Neural cell (in vitro differentiated cells): Measurements from ENCODE around the gene HSP90B1. TPM values are rescaled to one million over a fixed set of nuclear protein-coding genes. Genes with fewer than 3 reads are reported as not detected.

ENCODE experiments used
- H2AFZ ChIP-seq: fragments of 200-600, 300-800 bp; sonication (generic), shearing (Covaris generic); 2 replicates; pipeline ENCODE4 v1.6.0; 2014; ENCODE audit warnings: low read depth, mild to moderate bottlenecking, antibody characterized with exemption, low read length, moderate library complexity
- H3F3A ChIP-seq: fragments of 200-600 bp; shearing (Covaris generic); 2 replicates; pipeline ENCODE4 v1.6.1; 2016; ENCODE audit warnings: mild to moderate bottlenecking, moderate library complexity, mixed read lengths, antibody characterized with exemption, low read length; ENCODE audit not compliant: insufficient read depth, poor library complexity, severe bottlenecking
- H3K27ac ChIP-seq: fragments of 200-600, 300-800 bp; sonication (generic), shearing (Covaris generic); 2 replicates; pipeline ENCODE4 v1.5.1; 2014; ENCODE audit warnings: mild to moderate bottlenecking, low read length, moderate library complexity
- H3K27me3 ChIP-seq: fragments of 300-800, 200-600 bp; sonication (generic), shearing (Covaris generic); 2 replicates; pipeline ENCODE4 v1.6.0; 2014; ENCODE audit warnings: mild to moderate bottlenecking, low read depth, low read length, moderate library complexity; ENCODE audit not compliant: insufficient read depth
- H3K36me3 ChIP-seq: fragments of 300-800, 200-600 bp; sonication (generic), shearing (Covaris generic); 2 replicates; pipeline ENCODE4 v1.5.1; 2014; ENCODE audit warnings: mild to moderate bottlenecking, antibody characterized with exemption, low read length, moderate library complexity; ENCODE audit not compliant: insufficient read depth
- H3K4me2 ChIP-seq: fragments of 300-800, 200-600 bp; sonication (generic), shearing (Covaris generic); 2 replicates; pipeline ENCODE4 v1.6.0; 2014; ENCODE audit warnings: mild to moderate bottlenecking, low read length
- H3K4me3 ChIP-seq: fragments of 300-800, 200-600 bp; sonication (generic), shearing (Covaris generic); 2 replicates; pipeline ENCODE4 v1.5.1; 2014; ENCODE audit warnings: mild to moderate bottlenecking, low read length, moderate library complexity
- H3K79me2 ChIP-seq: fragments of 200-600 bp; shearing (Covaris generic); replicated peaks from 2 replicates; pipeline ENCODE4 v1.6.0; 2014; ENCODE audit warnings: mild to moderate bottlenecking, low read length, moderate library complexity; ENCODE audit not compliant: insufficient read depth
- H3K9ac ChIP-seq: fragments of 300-800, 200-600 bp; sonication (generic), shearing (Covaris generic); 2 replicates; pipeline ENCODE4 v1.6.1; 2016; ENCODE audit warnings: mild to moderate bottlenecking, low read length, mixed read lengths
- H3K9me2 ChIP-seq: fragments of 200-600 bp; shearing (Covaris generic); 2 replicates; pipeline ENCODE4 v1.6.1; 2016; ENCODE audit warnings: mild to moderate bottlenecking, low read length, mixed read lengths; ENCODE audit not compliant: insufficient read depth
- H3K9me3 ChIP-seq: fragments of 200-600, 300-800 bp; sonication (generic), shearing (Covaris generic); 2 replicates; pipeline ENCODE4 v1.6.1; 2016; ENCODE audit warnings: mild to moderate bottlenecking, mixed run types, low read length, moderate library complexity, mixed read lengths
- H4K20me1 ChIP-seq: fragments of 200-600 bp; shearing (Covaris generic); 2 replicates; pipeline ENCODE4 v1.6.1; 2016; ENCODE audit warnings: mild to moderate bottlenecking, mixed run types; ENCODE audit not compliant: insufficient read depth
- EP300 ChIP-seq: fragments of 450-650 bp; conservative IDR thresholded peaks from 2 replicates; pipeline ENCODE4 v1.6.1; 2014; ENCODE audit warnings: antibody characterized with exemption, mild to moderate bottlenecking, moderate library complexity; ENCODE audit not compliant: poor library complexity, severe bottlenecking
- EZH2 ChIP-seq: fragments of 200-600, 300-800 bp; shearing (Covaris generic), sonication (generic); IDR thresholded peaks from 2 replicates; pipeline ENCODE4 v1.6.1; 2014; ENCODE audit warnings: antibody characterized with exemption, low read length, borderline replicate concordance, mild to moderate bottlenecking; ENCODE audit not compliant: insufficient read depth, poor library complexity, severe bottlenecking
- MXI1 ChIP-seq: fragments of 450-650 bp; conservative IDR thresholded peaks from 2 replicates; pipeline ENCODE4 v1.6.1; 2014; ENCODE audit warnings: antibody characterized with exemption, mild to moderate bottlenecking; ENCODE audit not compliant: poor library complexity, severe bottlenecking
- POLR2AphosphoS5 ChIP-seq: IDR thresholded peaks from 2 replicates; pipeline ENCODE4 v1.6.1; 2012
- RAD21 ChIP-seq: fragments of 450-650 bp; conservative IDR thresholded peaks from 2 replicates; pipeline ENCODE4 v1.6.1; 2014; ENCODE audit warnings: antibody characterized with exemption, mild to moderate bottlenecking, moderate library complexity
- SMC3 ChIP-seq: fragments of 450-650 bp; conservative IDR thresholded peaks from 2 replicates; pipeline ENCODE4 v1.6.1; 2014; ENCODE audit warnings: antibody characterized with exemption, mild to moderate bottlenecking, moderate library complexity; ENCODE audit not compliant: poor library complexity
- TAF1 ChIP-seq: IDR thresholded peaks from 2 replicates; pipeline ENCODE4 v1.6.1; 2012; ENCODE audit warnings: low read depth
- polyA plus RNA-seq: library from polyadenylated mRNA; depleted of rRNA; stranded (reverse); fragments of >200 nt; gene quantifications from 2 replicates; pipeline ENCODE4 v1.2.3, GENCODE V29; 2014
- TF ChIP-seq, protein P1 (sequence below): IDR thresholded peaks from 2 replicates; pipeline ENCODE4 v1.6.1; 2012; ENCODE audit warnings: borderline replicate concordance
- TF ChIP-seq, protein P2 (sequence below): fragments of 450-650 bp; IDR thresholded peaks from 2 replicates; pipeline ENCODE4 v1.5.1; 2014; ENCODE audit warnings: antibody characterized with exemption, mild to moderate bottlenecking, moderate library complexity; ENCODE audit not compliant: poor library complexity, severe bottlenecking

The HSP90B1 gene
- polyA plus RNA-seq, 1 donor from 2014 or later = 242 TPM

DNA sequence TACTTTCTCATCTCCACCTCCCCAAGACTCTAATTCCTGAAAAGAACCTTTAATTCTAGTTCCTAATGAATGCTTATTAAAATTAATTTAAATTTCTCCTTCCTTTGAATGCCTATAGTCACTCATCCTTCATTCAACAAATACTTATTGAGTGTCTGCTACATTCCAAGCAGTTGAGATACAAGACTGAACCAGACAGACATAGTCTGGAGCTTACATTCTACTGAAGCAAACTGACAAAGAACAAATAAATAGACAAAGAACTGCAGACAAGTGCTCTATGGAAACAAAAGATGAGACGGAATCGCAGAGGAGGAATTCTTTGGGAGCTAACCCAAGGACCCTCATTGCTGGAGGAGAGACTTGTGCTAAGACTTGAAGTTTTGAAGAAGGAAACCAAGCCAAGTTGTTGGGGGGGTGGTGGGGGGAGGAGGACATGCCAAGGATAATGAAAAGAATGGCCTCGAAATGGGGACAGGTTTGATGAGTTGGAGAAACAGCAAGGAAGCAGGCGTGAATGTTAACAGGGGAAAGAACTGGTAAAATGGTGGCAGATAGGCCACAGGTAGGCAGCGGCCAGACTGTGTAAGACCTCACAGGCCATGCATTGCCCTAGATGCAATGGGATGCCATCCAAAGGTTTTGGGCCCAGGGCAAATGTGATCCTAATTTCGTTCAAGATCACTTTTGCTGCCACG lies 25.8 kb downstream of the HSP90B1 start:
- peak overlapping the region; percentile 87 for H2AFZ ChIP-seq
- peaks cover 21% of the 10 kb centered on the region for H3K79me2 ChIP-seq
- H3K9me2 ChIP-seq = no peaks in the 10 kb centered on the region
- peak overlapping the region; percentile 83 for H3K4me2 ChIP-seq
- TF ChIP-seq EZH2 = no peak
- TF ChIP-seq SMC3 = no peak
- TF ChIP-seq, protein P1, sequence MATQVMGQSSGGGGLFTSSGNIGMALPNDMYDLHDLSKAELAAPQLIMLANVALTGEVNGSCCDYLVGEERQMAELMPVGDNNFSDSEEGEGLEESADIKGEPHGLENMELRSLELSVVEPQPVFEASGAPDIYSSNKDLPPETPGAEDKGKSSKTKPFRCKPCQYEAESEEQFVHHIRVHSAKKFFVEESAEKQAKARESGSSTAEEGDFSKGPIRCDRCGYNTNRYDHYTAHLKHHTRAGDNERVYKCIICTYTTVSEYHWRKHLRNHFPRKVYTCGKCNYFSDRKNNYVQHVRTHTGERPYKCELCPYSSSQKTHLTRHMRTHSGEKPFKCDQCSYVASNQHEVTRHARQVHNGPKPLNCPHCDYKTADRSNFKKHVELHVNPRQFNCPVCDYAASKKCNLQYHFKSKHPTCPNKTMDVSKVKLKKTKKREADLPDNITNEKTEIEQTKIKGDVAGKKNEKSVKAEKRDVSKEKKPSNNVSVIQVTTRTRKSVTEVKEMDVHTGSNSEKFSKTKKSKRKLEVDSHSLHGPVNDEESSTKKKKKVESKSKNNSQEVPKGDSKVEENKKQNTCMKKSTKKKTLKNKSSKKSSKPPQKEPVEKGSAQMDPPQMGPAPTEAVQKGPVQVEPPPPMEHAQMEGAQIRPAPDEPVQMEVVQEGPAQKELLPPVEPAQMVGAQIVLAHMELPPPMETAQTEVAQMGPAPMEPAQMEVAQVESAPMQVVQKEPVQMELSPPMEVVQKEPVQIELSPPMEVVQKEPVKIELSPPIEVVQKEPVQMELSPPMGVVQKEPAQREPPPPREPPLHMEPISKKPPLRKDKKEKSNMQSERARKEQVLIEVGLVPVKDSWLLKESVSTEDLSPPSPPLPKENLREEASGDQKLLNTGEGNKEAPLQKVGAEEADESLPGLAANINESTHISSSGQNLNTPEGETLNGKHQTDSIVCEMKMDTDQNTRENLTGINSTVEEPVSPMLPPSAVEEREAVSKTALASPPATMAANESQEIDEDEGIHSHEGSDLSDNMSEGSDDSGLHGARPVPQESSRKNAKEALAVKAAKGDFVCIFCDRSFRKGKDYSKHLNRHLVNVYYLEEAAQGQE = no peak
- no peak for TF ChIP-seq RAD21
- no peak for TF ChIP-seq EP300
- TF ChIP-seq, protein P2, sequence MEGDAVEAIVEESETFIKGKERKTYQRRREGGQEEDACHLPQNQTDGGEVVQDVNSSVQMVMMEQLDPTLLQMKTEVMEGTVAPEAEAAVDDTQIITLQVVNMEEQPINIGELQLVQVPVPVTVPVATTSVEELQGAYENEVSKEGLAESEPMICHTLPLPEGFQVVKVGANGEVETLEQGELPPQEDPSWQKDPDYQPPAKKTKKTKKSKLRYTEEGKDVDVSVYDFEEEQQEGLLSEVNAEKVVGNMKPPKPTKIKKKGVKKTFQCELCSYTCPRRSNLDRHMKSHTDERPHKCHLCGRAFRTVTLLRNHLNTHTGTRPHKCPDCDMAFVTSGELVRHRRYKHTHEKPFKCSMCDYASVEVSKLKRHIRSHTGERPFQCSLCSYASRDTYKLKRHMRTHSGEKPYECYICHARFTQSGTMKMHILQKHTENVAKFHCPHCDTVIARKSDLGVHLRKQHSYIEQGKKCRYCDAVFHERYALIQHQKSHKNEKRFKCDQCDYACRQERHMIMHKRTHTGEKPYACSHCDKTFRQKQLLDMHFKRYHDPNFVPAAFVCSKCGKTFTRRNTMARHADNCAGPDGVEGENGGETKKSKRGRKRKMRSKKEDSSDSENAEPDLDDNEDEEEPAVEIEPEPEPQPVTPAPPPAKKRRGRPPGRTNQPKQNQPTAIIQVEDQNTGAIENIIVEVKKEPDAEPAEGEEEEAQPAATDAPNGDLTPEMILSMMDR = no peak
- TF ChIP-seq TAF1 = no peak
- no peak for TF ChIP-seq POLR2AphosphoS5
- no peak for TF ChIP-seq MXI1
- H3K9ac ChIP-seq = peak overlapping the region; percentile 88
- H3K9me3 ChIP-seq = no peaks in the 10 kb centered on the region
- no peaks in the 10 kb centered on the region for H4K20me1 ChIP-seq
- H3K27me3 ChIP-seq = no peaks in the 10 kb centered on the region
- H3F3A ChIP-seq = peaks cover 3% of the 10 kb centered on the region
- H3K27ac ChIP-seq = peak overlapping the region; percentile 91
- no peaks in the 10 kb centered on the region for H3K36me3 ChIP-seq
- H3K4me3 ChIP-seq = peak overlapping the region; percentile 97

DNA sequence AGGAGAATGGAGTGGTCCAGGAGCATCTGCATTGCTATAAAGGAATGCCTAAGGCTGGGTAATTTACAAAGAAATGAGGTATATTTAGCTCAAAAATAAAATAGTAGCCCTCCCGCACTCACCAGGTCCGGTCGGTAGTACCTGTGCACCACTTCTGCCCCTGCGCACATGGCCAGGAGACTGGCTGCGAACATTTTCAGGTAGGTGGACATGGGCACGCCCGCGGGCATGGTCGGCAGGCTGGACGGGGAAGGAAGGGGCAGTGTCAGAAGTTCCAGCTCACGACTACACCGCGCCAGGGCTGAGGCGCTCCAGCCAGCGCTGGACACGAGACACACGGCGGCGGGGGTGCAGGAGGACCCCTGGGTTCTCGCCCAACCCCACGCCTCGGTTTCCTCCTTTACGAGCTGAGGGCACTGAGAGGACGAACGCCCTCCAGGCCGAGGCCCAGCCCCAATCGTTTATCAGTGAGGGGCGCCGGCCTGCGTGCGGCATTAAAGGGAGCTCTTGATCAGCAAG lies 26.4 kb downstream of the HSP90B1 start:
- Histone ChIP-seq H3K27ac (peak overlapping the region; percentile 91), H3K9ac (peak overlapping the region; percentile 88), H3K4me3 (peak overlapping the region; percentile 97), H3K79me2 (peaks cover 21% of the 10 kb centered on the region), H4K20me1 (no peaks in the 10 kb centered on the region), H3K36me3 (no peaks in the 10 kb centered on the region), H3K9me2 (no peaks in the 10 kb centered on the region), H3F3A (peaks cover 3% of the 10 kb centered on the region), H3K9me3 (no peaks in the 10 kb centered on the region), H3K4me2 (peak overlapping the region; percentile 83), H2AFZ (peak overlapping the region; percentile 87), H3K27me3 (no peaks in the 10 kb centered on the region)
- TF ChIP-seq POLR2AphosphoS5 (no peak), EP300 (no peak), EZH2 (no peak), RAD21 (no peak), TAF1 (no peak)
- TF ChIP-seq, protein P1 = no peak
